Muscle of leg (tissue), 11 donors: ENCODE results near the gene TLCD5. TPM values are rescaled to one million over a fixed set of nuclear protein-coding genes. Genes with fewer than 3 reads are reported as not detected.

Source experiments
- DNase-seq: peaks from one replicate; pipeline ENCODE4 v3.0.0; 2013
- H3K27ac ChIP-seq: one replicate; pipeline ENCODE4 v1.5.1; 2013; ENCODE audit warnings: mild to moderate bottlenecking, low read length, control low read depth
- H3K27me3 ChIP-seq: one replicate; pipeline ENCODE4 v1.6.1; 2013; ENCODE audit warnings: low read length; ENCODE audit not compliant: control insufficient read depth, insufficient read depth
- H3K36me3 ChIP-seq: one replicate; pipeline ENCODE4 v1.6.1; 2013; ENCODE audit warnings: low read length; ENCODE audit not compliant: control insufficient read depth, insufficient read depth
- H3K4me1 ChIP-seq: one replicate; pipeline ENCODE4 v1.6.1; 2013; ENCODE audit warnings: low read length; ENCODE audit not compliant: control insufficient read depth, insufficient read depth
- H3K4me3 ChIP-seq: one replicate; pipeline ENCODE4 v1.5.1; 2013; ENCODE audit warnings: low read length, control low read depth
- H3K9me3 ChIP-seq: replicated peaks from 2 replicates; pipeline ENCODE4 v1.6.1; 2013; ENCODE audit warnings: low read depth, low read length; ENCODE audit not compliant: control insufficient read depth
- WGBS: methylation state at CpG from one replicate; pipeline ENCODE4 v1.1.5; 2013; ENCODE audit warnings: missing lambda C conversion rate; ENCODE audit not compliant: insufficient coverage; 5-methylcytosine and 5-hydroxymethylcytosine counted together
- polyA plus RNA-seq, 8 donors: library from polyadenylated mRNA; unstranded; fragments of 120-200 nt; gene quantifications; one replicate each; pipeline versions ENCODE4 v1.2.1 to v1.2.3, GENCODE V29; 2013; ENCODE audit warnings: inconsistent platforms in 1 of 8, low replicate concordance in 1 of 8; ENCODE audit not compliant: insufficient read length in 8 of 8, insufficient read depth in 1 of 8
- total RNA-seq: library from RNA; stranded (reverse); fragments of 120-200 nt; gene quantifications from one replicate; pipeline ENCODE4 v1.2.4, GENCODE V29; 2013

The TLCD5 gene
- total and polyA plus RNA-seq, 9 donors: 6.0 to 9.1 (median 7.7) TPM

- no peak for DNase-seq
- no peaks in the 10 kb centered on the region for H3K36me3 ChIP-seq
- no peak overlapping the region for H3K27ac ChIP-seq
- H3K4me1 ChIP-seq: no peaks in the 10 kb centered on the region
- H3K9me3 ChIP-seq: no peaks in the 10 kb centered on the region
- no peak overlapping the region for H3K4me3 ChIP-seq
- WGBS: 56% methylated on average over 8 of the region's 9 CpGs
- peaks cover 19% of the 10 kb centered on the region for H3K27me3 ChIP-seq
Measured at GRCh38 chr11:120289426-120289825, 35.7 kb upstream of the TLCD5 start.

GRCh38 chr11:120290956-120291355, 34.1 kb upstream of the TLCD5 start:
- Histone ChIP-seq H3K27me3 (peaks cover 27% of the 10 kb centered on the region), H3K36me3 (no peaks in the 10 kb centered on the region)

DNA sequence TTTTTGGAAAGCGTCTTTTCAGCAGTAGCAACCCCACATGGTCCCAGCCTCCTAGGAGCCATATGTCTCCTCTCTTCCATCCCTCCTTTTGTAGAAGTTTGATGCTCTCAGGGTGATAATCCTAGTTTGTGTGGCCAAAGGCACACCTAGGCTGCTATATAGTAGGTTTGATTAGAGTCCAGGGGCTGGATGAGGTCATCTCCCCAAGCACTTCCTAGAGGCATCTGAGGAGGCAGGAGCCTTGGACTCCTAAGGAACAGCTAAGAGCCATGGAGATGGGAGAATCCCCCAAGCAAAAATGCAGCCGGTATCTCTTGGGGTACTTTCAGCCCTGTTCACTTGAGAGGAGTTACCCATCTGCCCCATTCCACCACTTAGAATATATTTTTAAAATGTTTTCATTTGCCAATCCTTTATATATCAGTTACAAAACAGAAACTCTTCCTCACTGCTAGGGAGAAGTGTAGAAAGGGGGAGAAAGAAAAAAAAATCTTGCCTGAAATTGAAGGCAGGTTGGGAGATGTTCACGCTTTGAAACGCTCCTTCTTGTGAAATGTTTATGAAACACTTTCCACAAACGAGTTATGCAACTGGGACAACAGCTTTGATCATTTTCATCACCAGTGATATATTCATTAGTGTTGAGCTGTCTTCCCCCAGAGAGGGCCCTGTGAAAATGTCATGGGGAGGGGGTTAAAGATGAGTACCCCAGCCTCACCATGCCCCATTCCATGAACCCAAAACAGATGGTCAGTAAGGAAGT, 31.9 kb upstream of the TLCD5 start:
- Histone ChIP-seq H3K36me3 (no peaks in the 10 kb centered on the region), H3K9me3 (no peaks in the 10 kb centered on the region), H3K4me3 (no peak overlapping the region), H3K27me3 (peaks cover 30% of the 10 kb centered on the region), H3K27ac (no peak overlapping the region), H3K4me1 (peaks cover under 1% of the 10 kb centered on the region)
- DNase-seq: no peak
- WGBS: no CpG with 5 or more reads among the region's 5 CpGs

More at GRCh38 chr11:120290956-120291355, 34.1 kb upstream of the TLCD5 start:
- no peak overlapping the region for H3K27ac ChIP-seq
- no peak for DNase-seq
- H3K4me1 ChIP-seq: no peaks in the 10 kb centered on the region
- H3K4me3 ChIP-seq: no peak overlapping the region
- WGBS: 9% methylated on average over 3 of the region's 3 CpGs
- H3K9me3 ChIP-seq: no peaks in the 10 kb centered on the region

DNA sequence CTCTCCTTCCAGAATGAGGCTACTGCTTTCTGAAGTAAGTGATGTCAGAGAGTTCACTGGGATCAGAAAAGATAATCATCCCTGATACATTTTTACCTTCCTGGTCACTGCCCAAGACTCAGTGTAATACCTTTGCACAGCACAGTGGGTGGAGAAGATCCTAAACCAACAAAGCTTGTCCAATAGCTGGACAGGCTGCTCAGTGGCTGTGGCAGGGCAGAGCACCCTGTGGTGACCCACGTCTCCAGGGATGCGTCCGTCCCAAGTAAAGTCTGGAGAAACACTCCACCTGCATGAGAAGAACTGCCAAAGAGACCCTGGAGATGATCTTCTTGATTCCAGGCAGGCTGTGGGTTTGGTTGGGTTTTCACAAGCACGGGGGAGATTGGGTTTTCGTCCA, 31.0 kb upstream of the TLCD5 start:
- no peak for DNase-seq
- Histone ChIP-seq H3K36me3 (no peaks in the 10 kb centered on the region), H3K4me1 (peaks cover 5% of the 10 kb centered on the region), H3K9me3 (no peaks in the 10 kb centered on the region), H3K4me3 (no peak overlapping the region), H3K27ac (no peak overlapping the region), H3K27me3 (peaks cover 33% of the 10 kb centered on the region)
- WGBS: 75% methylated on average over 3 of the region's 5 CpGs

GRCh38 chr11:120295099-120295498, 30.0 kb upstream of the TLCD5 start:
- Histone ChIP-seq H3K27ac (no peak overlapping the region), H3K4me1 (peaks cover 11% of the 10 kb centered on the region), H3K4me3 (no peak overlapping the region), H3K36me3 (no peaks in the 10 kb centered on the region), H3K9me3 (no peaks in the 10 kb centered on the region), H3K27me3 (peaks cover 35% of the 10 kb centered on the region)
- no peak for DNase-seq
- 75% methylated on average over 2 of the region's 4 CpGs for WGBS

- Histone ChIP-seq H3K4me3 (no peak overlapping the region), H3K9me3 (no peaks in the 10 kb centered on the region), H3K27ac (no peak overlapping the region), H3K4me1 (peaks cover 11% of the 10 kb centered on the region), H3K27me3 (peaks cover 35% of the 10 kb centered on the region), H3K36me3 (no peaks in the 10 kb centered on the region)
- DNase-seq: no peak
- no CpG with 5 or more reads among the region's 5 CpGs for WGBS
Measured at GRCh38 chr11:120296554-120296953, 28.5 kb upstream of the TLCD5 start.

DNA sequence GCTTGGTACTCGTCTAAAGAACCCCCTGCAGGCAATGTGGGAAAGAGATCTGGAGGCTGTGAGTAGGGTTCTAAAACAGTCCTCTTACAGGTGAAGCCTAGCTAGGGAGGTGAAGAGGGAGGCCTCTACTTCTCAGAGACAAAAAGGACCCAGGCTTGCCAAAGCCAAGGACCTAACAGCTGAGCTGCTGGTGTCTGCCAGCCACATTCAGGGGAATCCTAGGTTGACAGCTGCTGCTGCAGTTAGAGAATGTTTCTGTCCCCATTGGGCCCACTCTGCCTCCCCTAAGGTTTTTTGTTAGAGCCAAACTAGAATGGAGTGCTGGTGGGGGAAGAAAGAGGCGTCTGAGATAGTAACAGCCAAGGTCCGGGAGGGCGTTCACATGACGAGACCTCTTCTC, 26.6 kb upstream of the TLCD5 start:
- H3K4me3 ChIP-seq: no peak overlapping the region
- H3K9me3 ChIP-seq: no peaks in the 10 kb centered on the region
- no peak for DNase-seq
- peaks cover 14% of the 10 kb centered on the region for H3K4me1 ChIP-seq
- H3K36me3 ChIP-seq: no peaks in the 10 kb centered on the region
- WGBS: no CpG with 5 or more reads among the region's 5 CpGs
- no peak overlapping the region for H3K27ac ChIP-seq
- peaks cover 24% of the 10 kb centered on the region for H3K27me3 ChIP-seq

- Histone ChIP-seq H3K9me3 (no peaks in the 10 kb centered on the region), H3K36me3 (no peaks in the 10 kb centered on the region), H3K4me1 (peaks cover 14% of the 10 kb centered on the region), H3K27ac (no peak overlapping the region), H3K4me3 (no peak overlapping the region), H3K27me3 (peaks cover 8% of the 10 kb centered on the region)
- WGBS: 17% methylated on average over 2 of the region's 6 CpGs
- no peak for DNase-seq
Measured at GRCh38 chr11:120302001-120302805, 22.9 kb upstream of the TLCD5 start.

- no CpG with 5 or more reads among the region's 3 CpGs for WGBS
- Histone ChIP-seq H3K36me3 (no peaks in the 10 kb centered on the region), H3K27me3 (peaks cover 7% of the 10 kb centered on the region), H3K9me3 (no peaks in the 10 kb centered on the region), H3K27ac (no peak overlapping the region), H3K4me3 (no peak overlapping the region), H3K4me1 (peaks cover 14% of the 10 kb centered on the region)
- DNase-seq: peak; percentile 81
Measured at GRCh38 chr11:120303004-120303637, 22.0 kb upstream of the TLCD5 start.

DNA sequence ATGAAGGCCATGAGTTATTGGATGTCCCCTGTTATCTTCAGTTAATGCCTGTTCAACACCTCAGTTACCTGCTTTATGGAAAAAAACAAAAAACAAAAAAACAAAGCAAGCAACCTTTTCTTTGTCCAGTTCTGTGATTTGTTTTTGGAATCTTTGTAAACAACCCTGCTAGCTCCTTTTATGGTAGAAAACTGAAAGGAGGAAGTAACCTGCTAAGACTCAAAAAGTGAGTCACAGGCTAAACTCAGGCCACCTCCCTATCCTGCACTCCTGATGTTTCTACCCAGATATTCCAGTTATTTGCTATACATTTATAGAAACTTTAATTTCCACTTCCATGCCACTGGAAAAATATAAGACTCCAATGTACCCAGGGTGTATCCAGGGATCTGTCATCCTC, 20.6 kb upstream of the TLCD5 start:
- Histone ChIP-seq H3K27me3 (peaks cover 4% of the 10 kb centered on the region), H3K4me1 (peaks cover 6% of the 10 kb centered on the region)

More for the DNA sequence above, 20.6 kb upstream of the TLCD5 start:
- no peak for DNase-seq
- Histone ChIP-seq H3K36me3 (no peaks in the 10 kb centered on the region), H3K4me3 (no peak overlapping the region), H3K27ac (no peak overlapping the region), H3K9me3 (no peaks in the 10 kb centered on the region)
